ENCODE results near the gene CHI3L1. TPM values are rescaled to one million over a fixed set of nuclear protein-coding genes. Genes with fewer than 3 reads are reported as not detected.
A peak's percentile ranks its signal among the peaks of the same experiment; 100 is the strongest.

The CHI3L1 gene
- total and polyA plus RNA-seq, 9 donors = 0.13 to 2.1 (median 1.0) TPM

- Histone ChIP-seq H3K4me1 (ENCODE audit: control insufficient read depth, insufficient read depth, low read length) (peaks cover 30% of the 10 kb centered on the region), H3K4me3 (ENCODE audit: low read length) (no peak overlapping the region), H3K36me3 (ENCODE audit: control insufficient read depth, insufficient read depth, low read length) (no peaks in the 10 kb centered on the region), H3K9me3 (replicated peaks; ENCODE audit: control insufficient read depth, low read depth, low read length) (no peaks in the 10 kb centered on the region), H3K27me3 (ENCODE audit: control insufficient read depth, insufficient read depth, low read length) (no peaks in the 10 kb centered on the region), H3K27ac (ENCODE audit: low read length) (peak overlapping the region; percentile 26)
- WGBS (ENCODE audit: insufficient coverage) = no CpG with 5 or more reads among the region's 2 CpGs
- DNase-seq = no peak
Observed at GRCh38 chr1:203207751-203208150, 21.2 kb upstream of the CHI3L1 start.

- H3K27me3 ChIP-seq (ENCODE audit: control insufficient read depth, insufficient read depth, low read length) = no peaks in the 10 kb centered on the region
- peak overlapping the region; percentile 78 for H3K27ac ChIP-seq (ENCODE audit: low read length)
- WGBS (ENCODE audit: insufficient coverage) = 75% methylated on average over 1 of the region's 5 CpGs
Observed at GRCh38 chr1:203206129-203206687, 19.7 kb upstream of the CHI3L1 start.

GRCh38 chr1:203204756-203205155, 18.3 kb upstream of the CHI3L1 start:
- Histone ChIP-seq H3K36me3 (ENCODE audit: control insufficient read depth, insufficient read depth, low read length) (no peaks in the 10 kb centered on the region), H3K27ac (ENCODE audit: low read length) (no peak overlapping the region)
- 43% methylated on average over 1 of the region's 2 CpGs for WGBS (ENCODE audit: insufficient coverage)

More at GRCh38 chr1:203206129-203206687, 19.7 kb upstream of the CHI3L1 start:
- H3K4me3 ChIP-seq (ENCODE audit: low read length) = no peak overlapping the region
- peak; percentile 69 for DNase-seq
- H3K36me3 ChIP-seq (ENCODE audit: control insufficient read depth, insufficient read depth, low read length) = no peaks in the 10 kb centered on the region
- no peaks in the 10 kb centered on the region for H3K9me3 ChIP-seq (replicated peaks; ENCODE audit: control insufficient read depth, low read depth, low read length)
- peaks cover 30% of the 10 kb centered on the region for H3K4me1 ChIP-seq (ENCODE audit: control insufficient read depth, insufficient read depth, low read length)

GRCh38 chr1:203202431-203203245, 16.1 kb upstream of the CHI3L1 start:
- Histone ChIP-seq H3K36me3 (ENCODE audit: control insufficient read depth, insufficient read depth, low read length) (no peaks in the 10 kb centered on the region), H3K27me3 (ENCODE audit: control insufficient read depth, insufficient read depth, low read length) (no peaks in the 10 kb centered on the region), H3K4me3 (ENCODE audit: low read length) (no peak overlapping the region), H3K27ac (ENCODE audit: low read length) (no peak overlapping the region), H3K4me1 (ENCODE audit: control insufficient read depth, insufficient read depth, low read length) (peaks cover 41% of the 10 kb centered on the region), H3K9me3 (replicated peaks; ENCODE audit: control insufficient read depth, low read depth, low read length) (no peaks in the 10 kb centered on the region)
- WGBS (ENCODE audit: insufficient coverage) = 79% methylated on average over 12 of the region's 15 CpGs
- DNase-seq = peak; percentile 46

More at GRCh38 chr1:203204756-203205155, 18.3 kb upstream of the CHI3L1 start:
- no peaks in the 10 kb centered on the region for H3K27me3 ChIP-seq (ENCODE audit: control insufficient read depth, insufficient read depth, low read length)
- no peak overlapping the region for H3K4me3 ChIP-seq (ENCODE audit: low read length)
- H3K9me3 ChIP-seq (replicated peaks; ENCODE audit: control insufficient read depth, low read depth, low read length) = no peaks in the 10 kb centered on the region
- no peak for DNase-seq
- H3K4me1 ChIP-seq (ENCODE audit: control insufficient read depth, insufficient read depth, low read length) = peaks cover 37% of the 10 kb centered on the region

- Histone ChIP-seq H3K27ac (ENCODE audit: low read length) (no peak overlapping the region), H3K9me3 (replicated peaks; ENCODE audit: control insufficient read depth, low read depth, low read length) (no peaks in the 10 kb centered on the region), H3K36me3 (ENCODE audit: control insufficient read depth, insufficient read depth, low read length) (no peaks in the 10 kb centered on the region), H3K27me3 (ENCODE audit: control insufficient read depth, insufficient read depth, low read length) (no peaks in the 10 kb centered on the region), H3K4me1 (ENCODE audit: control insufficient read depth, insufficient read depth, low read length) (peaks cover 40% of the 10 kb centered on the region), H3K4me3 (ENCODE audit: low read length) (no peak overlapping the region)
- 84% methylated on average over 6 of the region's 10 CpGs for WGBS (ENCODE audit: insufficient coverage)
- no peak for DNase-seq
Observed at GRCh38 chr1:203201516-203202205, 15.2 kb upstream of the CHI3L1 start.

- no peaks in the 10 kb centered on the region for H3K27me3 ChIP-seq (ENCODE audit: control insufficient read depth, insufficient read depth, low read length)
- no peak overlapping the region for H3K27ac ChIP-seq (ENCODE audit: low read length)
- H3K9me3 ChIP-seq (replicated peaks; ENCODE audit: control insufficient read depth, low read depth, low read length) = no peaks in the 10 kb centered on the region
- H3K36me3 ChIP-seq (ENCODE audit: control insufficient read depth, insufficient read depth, low read length) = no peaks in the 10 kb centered on the region
- no peak for DNase-seq
- no peak overlapping the region for H3K4me3 ChIP-seq (ENCODE audit: low read length)
- H3K4me1 ChIP-seq (ENCODE audit: control insufficient read depth, insufficient read depth, low read length) = peaks cover 33% of the 10 kb centered on the region
- WGBS (ENCODE audit: insufficient coverage) = 53% methylated on average over 1 of the region's 1 CpG
Observed at GRCh38 chr1:203200916-203201315, 14.4 kb upstream of the CHI3L1 start.

- WGBS (ENCODE audit: insufficient coverage) = 44% methylated on average over 7 of the region's 8 CpGs
- Histone ChIP-seq H3K4me1 (ENCODE audit: control insufficient read depth, insufficient read depth, low read length) (peaks cover 24% of the 10 kb centered on the region), H3K27ac (ENCODE audit: low read length) (no peak overlapping the region), H3K9me3 (replicated peaks; ENCODE audit: control insufficient read depth, low read depth, low read length) (no peaks in the 10 kb centered on the region), H3K4me3 (ENCODE audit: low read length) (no peak overlapping the region), H3K27me3 (ENCODE audit: control insufficient read depth, insufficient read depth, low read length) (no peaks in the 10 kb centered on the region), H3K36me3 (ENCODE audit: control insufficient read depth, insufficient read depth, low read length) (no peaks in the 10 kb centered on the region)
- peak; percentile 51 for DNase-seq
Observed at GRCh38 chr1:203199816-203200571, 13.5 kb upstream of the CHI3L1 start.

GRCh38 chr1:203199481-203199815, 12.9 kb upstream of the CHI3L1 start:
- WGBS (ENCODE audit: insufficient coverage) = 82% methylated on average over 6 of the region's 6 CpGs

GRCh38 chr1:203199002-203199401, 12.5 kb upstream of the CHI3L1 start:
- Histone ChIP-seq H3K27ac (ENCODE audit: low read length) (no peak overlapping the region), H3K4me3 (ENCODE audit: low read length) (no peak overlapping the region), H3K9me3 (replicated peaks; ENCODE audit: control insufficient read depth, low read depth, low read length) (no peaks in the 10 kb centered on the region), H3K36me3 (ENCODE audit: control insufficient read depth, insufficient read depth, low read length) (no peaks in the 10 kb centered on the region), H3K27me3 (ENCODE audit: control insufficient read depth, insufficient read depth, low read length) (no peaks in the 10 kb centered on the region), H3K4me1 (ENCODE audit: control insufficient read depth, insufficient read depth, low read length) (peaks cover 21% of the 10 kb centered on the region)
- no peak for DNase-seq
- WGBS (ENCODE audit: insufficient coverage) = no CpG with 5 or more reads among the region's 3 CpGs

More at GRCh38 chr1:203199481-203199815, 12.9 kb upstream of the CHI3L1 start:
- no peak overlapping the region for H3K27ac ChIP-seq (ENCODE audit: low read length)
- no peaks in the 10 kb centered on the region for H3K27me3 ChIP-seq (ENCODE audit: control insufficient read depth, insufficient read depth, low read length)
- DNase-seq = no peak
- H3K4me3 ChIP-seq (ENCODE audit: low read length) = no peak overlapping the region
- H3K4me1 ChIP-seq (ENCODE audit: control insufficient read depth, insufficient read depth, low read length) = peaks cover 21% of the 10 kb centered on the region
- no peaks in the 10 kb centered on the region for H3K9me3 ChIP-seq (replicated peaks; ENCODE audit: control insufficient read depth, low read depth, low read length)
- no peaks in the 10 kb centered on the region for H3K36me3 ChIP-seq (ENCODE audit: control insufficient read depth, insufficient read depth, low read length)

- Histone ChIP-seq H3K36me3 (ENCODE audit: control insufficient read depth, insufficient read depth, low read length) (no peaks in the 10 kb centered on the region), H3K4me3 (ENCODE audit: low read length) (no peak overlapping the region), H3K27ac (ENCODE audit: low read length) (no peak overlapping the region), H3K4me1 (ENCODE audit: control insufficient read depth, insufficient read depth, low read length) (peaks cover 21% of the 10 kb centered on the region), H3K9me3 (replicated peaks; ENCODE audit: control insufficient read depth, low read depth, low read length) (no peaks in the 10 kb centered on the region), H3K27me3 (ENCODE audit: control insufficient read depth, insufficient read depth, low read length) (no peaks in the 10 kb centered on the region)
- no peak for DNase-seq
- WGBS (ENCODE audit: insufficient coverage) = no CpG with 5 or more reads among the region's 3 CpGs
Observed at GRCh38 chr1:203197625-203198024, 11.1 kb upstream of the CHI3L1 start.

Measured in muscle of leg (tissue), 11 donors.